GM18507 (cell line): ENCODE measurements around the gene TBC1D2.
"Not testable (repeated sequence)": the region's sequence is repeated elsewhere in the genome, so short reads cannot be mapped to it uniquely, and the experiment has no call there.

Experiments used
- DNase-seq: peaks from one replicate; pipeline ENCODE4 v3.0.0; 2011; ENCODE audit warnings: low read depth; ENCODE audit not compliant: insufficient read length; ENCODE audit errors: extremely low spot score
- FAIRE-seq: peaks from 2 replicates; lab custom pipeline; 2011; peaks lifted over from hg19 to GRCh38; lab: Jason Lieb, UNC

TBC1D2 gene

DNA sequence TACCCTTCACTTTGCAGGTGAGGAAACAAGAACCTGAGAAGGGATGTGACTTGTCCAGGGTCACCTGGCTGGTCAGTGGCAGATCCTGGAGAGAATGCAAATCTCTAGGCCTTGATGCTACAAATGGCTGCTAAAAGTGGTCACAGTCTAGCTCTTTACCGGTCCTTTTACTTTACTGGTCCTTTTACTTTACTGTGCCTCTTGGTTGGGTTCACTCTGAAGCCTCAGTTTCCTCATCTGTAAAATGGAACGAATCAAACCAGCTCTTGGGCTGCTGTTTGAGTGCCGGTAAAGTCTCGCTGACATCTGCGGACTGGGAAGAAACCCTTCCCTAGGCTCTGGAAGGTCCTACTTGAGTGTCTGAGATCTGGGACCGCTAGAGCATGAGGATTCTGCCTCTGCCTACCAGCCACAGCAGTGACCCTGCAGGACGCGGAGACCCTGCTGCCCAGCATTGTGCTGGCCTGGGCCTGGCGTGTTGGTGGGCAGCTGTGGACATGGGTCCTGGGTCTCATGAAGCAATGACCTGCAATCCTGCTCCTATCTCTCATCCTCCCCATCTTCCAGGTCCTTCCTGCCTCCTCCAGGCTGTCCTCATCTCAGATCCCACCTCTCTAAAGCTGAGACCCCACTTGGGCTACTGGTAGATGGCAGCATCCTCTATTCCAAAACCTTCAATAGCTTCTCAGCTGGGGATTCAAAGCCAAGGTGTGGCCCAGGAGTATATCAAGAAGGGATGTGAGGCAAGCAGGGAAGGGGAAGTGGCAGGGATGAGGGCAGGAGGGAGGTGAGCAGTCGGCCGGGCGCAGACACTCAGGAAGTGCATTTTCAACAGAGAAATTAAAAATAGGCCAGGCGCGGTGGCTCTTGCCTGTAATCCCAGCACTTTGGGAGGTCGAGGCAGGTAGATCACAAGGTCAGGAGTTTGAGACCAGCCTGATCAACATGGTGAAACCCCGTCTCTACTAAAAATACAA, 76.3 kb downstream of the TBC1D2 start:
- FAIRE-seq: no peak
- no peak for DNase-seq

DNA sequence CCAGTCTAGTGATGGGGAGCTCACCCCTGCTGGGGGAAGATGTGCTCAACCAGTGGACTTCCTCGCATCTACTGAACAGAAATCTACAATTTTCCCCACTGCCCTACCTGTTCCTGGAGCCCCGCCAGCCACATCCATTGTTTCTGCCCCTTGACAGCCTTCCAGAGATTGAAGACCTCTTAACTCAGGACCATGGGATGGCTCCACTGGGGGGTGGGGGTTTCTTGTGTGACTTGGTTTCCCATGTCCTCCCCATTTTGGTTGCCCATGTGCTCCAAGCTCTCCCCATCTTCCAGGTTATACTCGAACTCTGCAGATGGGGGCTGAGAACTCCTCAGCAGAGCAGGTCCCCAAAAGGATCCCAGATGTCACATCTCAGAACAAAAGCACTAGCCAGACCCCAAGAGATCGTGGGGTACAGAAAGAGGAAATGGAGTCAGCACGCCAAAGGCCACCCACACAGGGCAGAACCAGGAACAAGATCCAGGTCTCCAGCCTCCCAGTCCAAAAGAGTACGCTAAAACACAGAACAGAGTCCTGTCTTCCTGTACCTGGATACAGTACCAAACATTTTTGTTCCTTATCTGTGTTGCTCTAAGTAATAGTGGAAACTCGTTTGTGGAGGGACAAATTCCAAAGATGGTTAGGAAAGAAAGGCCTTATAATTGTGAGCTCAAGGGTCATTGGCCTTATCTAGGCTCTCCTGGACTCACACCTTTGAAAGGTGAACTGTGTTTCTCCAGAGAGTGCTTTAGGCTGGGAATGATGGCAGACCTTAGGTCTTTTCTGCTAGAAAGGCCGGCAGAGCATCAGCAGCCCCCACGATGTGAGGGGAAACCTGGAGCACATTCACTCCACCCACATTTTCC, 78.8 kb downstream of the TBC1D2 start:
- no peak for DNase-seq
- no peak for FAIRE-seq

DNA sequence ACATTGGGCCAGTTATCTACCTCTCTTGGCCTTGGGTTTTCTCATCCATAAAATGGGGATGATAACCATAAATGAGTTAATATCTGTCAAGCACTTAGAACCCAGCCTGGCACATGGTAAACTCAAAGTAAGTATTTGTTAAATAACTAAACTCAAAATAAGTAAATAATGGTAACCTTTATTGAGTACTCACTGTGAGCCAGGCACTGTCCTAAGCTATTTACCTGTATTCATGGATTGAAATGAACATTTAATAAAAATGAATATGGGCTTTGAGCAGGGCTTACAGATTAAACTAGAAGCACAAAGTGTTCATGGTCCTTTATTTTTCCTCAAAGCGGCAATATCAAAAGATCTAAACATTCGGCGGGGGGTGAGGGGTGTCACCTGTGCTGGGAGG, 79.7 kb downstream of the TBC1D2 start:
- no peak for FAIRE-seq

DNA sequence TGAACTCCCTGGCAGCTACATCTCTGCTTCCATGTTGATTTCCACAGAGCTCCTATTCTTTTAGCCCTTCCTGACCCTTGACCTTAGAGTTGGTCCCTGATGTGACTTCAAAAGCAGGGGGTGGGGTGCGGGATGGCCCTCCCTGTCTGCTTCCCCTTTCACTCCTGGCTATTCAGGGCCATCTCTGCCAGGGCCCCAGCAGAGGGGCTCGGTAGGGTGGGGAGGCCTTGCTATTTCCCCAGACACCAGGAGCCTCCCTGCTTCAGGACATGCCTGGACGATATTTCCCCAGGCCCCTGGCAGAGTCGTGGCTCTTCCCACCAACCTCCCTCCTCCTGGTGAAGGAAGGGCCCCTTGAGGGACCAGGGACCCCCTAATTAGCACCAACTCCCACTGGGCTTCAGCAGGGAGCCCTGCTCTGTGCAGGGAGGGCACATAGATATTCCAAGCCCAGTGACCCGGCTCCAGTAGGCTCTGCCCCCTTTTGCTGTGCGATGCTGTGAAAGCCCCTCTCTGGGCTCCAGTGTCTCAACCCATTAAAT, 80.3 kb downstream of the TBC1D2 start:
- FAIRE-seq (no peak), DNase-seq (no peak)

More for the DNA sequence above, 79.7 kb downstream of the TBC1D2 start:
- no peak for DNase-seq

DNA sequence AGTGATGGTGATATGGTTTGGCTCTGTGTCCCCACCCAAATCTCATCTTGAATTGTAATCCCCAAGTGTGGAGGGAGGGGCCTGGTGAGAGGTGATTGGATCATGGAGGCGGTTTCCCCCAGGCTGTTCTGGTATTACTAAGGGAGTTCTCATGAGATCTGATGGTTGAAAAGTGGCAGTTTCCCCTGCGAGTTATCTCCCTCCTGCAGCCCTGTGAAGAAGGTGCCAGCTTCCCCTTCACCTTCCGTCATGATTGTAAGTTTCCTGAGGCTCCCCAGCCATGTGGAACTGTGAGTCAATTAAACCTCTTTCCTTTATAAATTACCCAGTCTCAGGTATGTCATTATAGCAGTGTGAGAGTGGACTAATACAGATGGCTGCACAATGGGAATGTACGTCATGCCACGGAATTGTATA, 80.9 kb downstream of the TBC1D2 start:
- not testable (repeated sequence) for FAIRE-seq

DNA sequence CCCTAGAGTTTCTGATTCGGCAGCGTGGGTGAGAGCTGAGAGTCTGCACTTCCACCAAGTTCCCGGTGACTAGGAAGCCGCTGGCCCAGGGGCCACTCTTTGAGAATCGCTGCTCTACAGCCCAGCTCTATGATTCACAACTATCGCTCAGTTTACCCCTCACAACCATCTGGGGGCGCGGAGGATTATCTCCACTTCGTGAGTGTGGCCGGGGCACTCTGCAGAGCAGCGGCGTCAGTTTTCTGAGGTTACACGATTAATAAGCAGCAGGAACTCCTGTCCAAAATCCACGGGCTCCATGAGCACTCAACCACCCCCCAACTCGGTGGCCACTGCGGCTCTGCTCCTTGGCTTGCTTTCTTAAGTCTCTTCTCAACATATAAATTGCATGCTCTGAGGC, 82.3 kb downstream of the TBC1D2 start:
- no peak for FAIRE-seq
- no peak for DNase-seq

More for the DNA sequence above, 80.9 kb downstream of the TBC1D2 start:
- not testable (repeated sequence) for DNase-seq

DNA sequence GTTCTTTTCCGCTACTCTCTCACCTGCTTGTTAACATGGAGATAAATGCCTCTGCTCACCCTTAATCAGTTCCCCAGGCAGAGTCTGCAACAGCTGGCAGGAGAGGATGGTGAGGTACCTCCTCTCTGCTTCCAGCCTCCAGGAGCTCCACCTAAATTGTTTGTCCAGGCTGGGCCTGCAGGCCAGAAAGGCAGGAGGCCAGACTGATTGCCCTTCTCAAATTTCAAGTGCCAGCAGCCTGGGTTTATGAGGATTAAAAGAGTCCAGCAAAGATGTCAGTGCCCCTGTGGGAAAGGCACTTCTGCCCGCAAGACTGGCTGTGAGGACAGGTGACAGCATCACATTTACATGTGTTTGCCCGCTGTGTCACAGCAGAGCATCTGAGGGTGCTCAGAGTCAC, 82.8 kb downstream of the TBC1D2 start:
- DNase-seq: no peak
- no peak for FAIRE-seq

DNA sequence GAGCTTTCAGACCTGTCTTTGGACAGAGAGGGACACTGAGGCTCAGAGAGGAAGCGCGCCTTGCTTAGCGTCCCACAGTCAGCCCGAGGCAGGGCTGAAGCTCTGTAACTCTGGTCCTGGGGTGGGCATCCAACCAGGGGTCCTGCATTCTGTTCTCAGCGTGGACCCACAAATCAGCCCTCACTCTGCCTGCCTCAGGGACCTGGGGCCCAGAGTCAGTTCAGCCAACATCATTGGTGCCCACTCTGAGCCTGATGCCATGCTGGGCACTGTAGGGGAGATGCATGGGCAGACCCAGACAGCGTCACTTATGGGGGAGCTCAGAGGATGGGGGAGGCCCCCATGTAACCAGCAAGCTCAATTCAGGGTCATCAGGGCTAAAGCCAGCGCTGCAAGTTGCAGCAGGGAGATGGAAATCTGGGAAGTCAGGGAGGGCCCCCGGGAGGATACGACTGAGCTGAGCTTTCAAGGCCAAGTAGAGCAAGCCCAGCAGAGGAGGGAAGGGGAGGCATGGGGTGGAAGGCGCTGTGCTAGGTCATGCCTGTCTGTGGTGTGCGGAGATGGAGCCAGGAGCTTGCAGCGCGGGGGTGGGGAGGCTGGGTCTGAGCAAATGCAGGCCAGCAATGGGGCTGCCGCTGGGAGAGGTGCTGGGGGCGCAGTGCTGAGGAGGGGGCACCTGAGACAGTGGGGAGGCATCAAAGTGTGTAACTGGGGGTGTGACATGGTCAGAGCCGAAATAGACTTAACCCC, 84.1 kb downstream of the TBC1D2 start:
- no peak for DNase-seq
- FAIRE-seq: no peak

DNA sequence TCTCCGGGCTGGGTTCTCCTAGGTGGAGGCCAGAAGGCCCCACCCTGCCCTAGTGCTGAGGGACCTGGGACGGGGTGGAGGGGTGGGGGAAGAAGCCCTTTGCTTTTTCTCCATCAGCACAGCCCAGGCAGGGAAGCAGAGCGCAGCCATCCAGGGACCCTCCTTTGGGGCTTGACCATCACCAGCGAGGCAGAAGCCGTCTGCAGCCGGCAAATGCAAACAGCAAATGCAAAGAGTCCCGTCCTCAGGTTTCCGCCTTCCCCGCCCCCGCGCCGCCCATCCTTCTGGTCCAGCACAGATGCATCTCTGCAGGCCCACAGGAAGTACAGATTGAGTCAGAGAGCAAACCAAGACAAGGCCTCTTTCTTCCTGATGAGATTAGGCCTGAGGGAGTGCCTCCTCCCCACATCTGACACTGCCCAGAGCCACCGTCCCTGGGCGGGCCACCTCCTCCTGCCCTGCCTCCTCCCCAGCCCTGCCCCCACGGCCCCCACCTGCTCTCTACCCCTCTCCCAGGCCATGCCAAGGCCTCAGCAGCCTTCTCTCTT, 86.4 kb downstream of the TBC1D2 start:
- DNase-seq: peak; percentile 91
- FAIRE-seq: peak; percentile 92

DNA sequence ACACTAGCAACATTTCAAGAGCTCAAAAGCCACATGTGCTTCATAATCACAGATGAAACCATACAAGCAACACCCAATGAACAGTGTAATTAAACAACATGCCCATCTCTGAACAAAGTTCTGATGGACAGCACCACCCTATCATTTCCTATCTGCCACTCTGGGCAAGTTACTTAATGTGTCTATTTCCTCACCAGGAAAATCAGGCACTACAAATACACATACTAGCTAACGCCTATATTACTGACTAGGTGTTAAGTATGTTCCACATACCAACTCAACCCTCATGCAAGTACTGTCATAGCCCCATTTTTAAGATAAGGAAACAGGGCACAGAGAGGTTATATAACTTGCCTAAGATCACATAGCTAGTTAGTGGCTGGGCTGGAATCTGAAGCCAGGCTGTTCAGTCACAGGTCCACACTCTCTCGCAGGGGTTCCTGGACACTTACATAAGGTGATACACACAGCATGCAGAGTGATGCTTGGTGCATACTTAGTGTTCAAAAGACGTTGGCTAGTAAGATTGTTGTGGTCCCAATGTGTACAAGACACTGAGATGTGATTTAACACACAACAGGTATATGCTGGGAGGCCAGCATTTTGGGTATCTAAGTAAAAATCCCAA, 87.2 kb downstream of the TBC1D2 start:
- no peak for FAIRE-seq
- DNase-seq: no peak

DNA sequence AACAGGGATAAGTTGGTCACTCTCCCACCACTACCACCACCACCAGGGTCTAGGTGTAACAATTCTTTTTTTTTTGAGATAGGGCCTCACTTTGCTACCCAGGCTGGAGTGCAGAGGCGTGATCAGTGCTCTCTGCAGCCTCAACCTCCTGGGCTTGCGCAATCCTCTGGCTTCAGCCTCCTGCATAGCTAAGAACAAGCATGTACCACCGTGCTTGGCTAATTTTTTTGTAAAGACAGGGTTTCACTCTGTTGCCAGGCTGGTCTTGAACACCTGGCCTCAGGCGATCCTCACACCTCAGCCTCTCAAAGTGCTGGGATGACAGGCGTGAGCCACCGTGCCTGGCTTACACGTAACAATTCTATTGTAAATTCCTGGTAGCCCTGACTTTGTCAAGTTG, 90.5 kb downstream of the TBC1D2 start:
- DNase-seq: no peak
- FAIRE-seq: no peak

DNA sequence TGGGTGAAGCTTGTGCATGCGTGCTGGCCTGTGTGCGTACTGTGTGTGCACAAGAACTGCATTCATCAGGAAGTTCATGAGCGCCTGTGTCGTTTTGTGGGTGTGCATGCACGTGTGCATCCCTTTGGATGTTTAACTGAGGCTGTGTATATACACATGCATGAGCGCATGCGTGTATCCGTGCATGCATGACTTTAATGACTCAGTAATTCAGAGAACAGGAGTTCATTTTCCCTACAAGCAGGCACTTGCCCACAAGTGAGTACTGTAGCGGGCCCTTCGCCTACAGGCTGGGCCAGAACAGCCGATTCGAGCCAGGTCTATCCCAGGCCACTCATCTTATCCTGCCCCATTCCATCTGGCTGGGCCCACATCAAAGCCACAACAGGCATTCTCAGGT, 92.8 kb downstream of the TBC1D2 start:
- no peak for DNase-seq
- FAIRE-seq: no peak

DNA sequence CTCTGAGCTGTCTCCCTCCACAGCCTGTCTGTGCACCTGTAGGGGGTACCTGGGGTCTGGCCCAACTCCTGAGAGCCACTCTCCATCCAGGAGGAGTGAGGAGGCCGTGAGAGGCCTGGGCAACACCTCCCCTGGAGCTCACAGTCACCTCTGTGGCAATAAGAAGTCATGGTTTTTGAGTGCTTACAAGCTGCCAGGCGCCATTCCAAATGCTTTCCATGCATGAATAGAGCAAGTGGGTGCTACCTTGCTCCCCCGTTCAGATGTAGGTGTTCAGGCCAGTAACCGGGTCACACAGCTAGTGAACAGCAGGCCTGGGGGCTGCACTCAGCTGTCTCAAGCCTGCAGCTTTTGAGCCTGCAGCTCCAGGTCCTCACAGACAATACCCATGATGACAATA, 93.6 kb downstream of the TBC1D2 start:
- no peak for FAIRE-seq

DNA sequence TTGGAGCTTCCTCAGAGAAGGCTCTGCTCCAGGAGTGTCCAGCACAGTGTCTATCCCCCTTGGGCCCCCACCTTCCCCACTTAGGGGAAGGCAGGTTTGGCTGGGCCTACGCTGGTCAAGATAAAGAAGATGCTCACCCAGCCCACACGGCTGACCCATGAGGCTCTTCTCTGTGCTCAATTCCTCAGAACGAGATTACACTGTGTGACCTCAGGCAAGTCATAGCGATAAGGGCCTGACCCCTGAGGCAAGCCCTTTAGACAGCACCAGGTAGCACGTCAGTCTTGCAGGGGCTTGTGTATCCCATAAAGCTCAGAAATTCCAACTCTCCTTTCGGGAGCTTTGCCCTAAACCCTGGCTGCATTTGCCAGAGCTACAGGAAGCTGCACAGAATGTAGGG, 95.7 kb downstream of the TBC1D2 start:
- FAIRE-seq: no peak
- DNase-seq: no peak

More for the DNA sequence above, 93.6 kb downstream of the TBC1D2 start:
- DNase-seq: no peak

DNA sequence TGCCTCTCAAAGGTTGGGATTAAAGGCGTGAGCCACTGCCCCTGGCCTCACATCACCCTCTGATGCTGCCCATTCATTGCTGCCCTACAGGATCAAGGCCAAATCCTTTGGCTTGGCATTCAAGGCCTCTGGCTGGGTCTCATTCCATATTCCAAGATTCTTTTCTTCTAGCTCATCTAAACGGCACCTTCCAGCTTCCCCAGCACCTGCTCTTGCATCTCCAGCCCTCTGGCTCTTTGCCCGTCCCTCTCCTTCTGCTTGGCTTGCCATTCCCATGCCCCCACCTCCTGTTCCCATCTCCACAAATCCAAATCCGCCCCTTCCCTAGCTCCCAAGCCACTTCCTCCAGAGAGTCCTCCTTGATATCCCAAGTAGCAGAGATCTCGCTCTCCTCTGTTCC, 96.1 kb downstream of the TBC1D2 start:
- FAIRE-seq (no peak), DNase-seq (no peak)

DNA sequence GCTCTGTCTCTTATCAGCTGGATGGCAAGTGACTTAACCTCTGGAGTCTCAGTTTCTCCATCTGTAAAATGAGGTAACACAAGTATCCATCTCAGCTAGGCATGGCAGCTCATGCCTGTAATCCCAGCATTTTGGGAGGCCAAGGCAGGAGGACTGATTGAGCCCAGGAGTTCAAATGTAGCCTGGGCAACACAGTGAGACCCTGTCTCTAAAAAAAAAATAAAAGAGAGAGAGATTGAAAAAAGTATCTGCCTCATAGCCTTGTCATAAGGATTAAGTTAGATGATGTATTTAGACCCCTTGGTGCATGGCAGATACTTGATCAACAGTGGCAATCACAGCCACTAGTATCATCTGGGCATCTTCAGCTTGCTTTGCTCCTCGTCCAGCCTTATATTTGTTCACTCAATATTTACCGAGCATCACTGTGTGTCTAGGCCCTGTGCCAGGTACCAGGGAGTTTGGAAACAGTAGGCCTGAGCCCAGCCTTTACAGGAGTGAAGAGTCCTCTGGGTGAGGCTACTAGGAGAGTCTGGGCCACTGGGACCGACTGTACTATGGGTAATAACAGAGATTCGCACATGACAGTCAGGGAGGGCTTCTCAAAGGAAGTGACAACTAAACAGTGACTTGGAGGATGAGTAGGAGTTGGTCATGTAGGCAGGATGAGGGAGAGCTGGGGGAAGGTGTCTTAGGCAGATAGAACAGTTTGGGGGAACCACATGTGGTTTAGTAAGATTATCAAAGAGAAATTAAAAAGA, 97.2 kb downstream of the TBC1D2 start:
- no peak for FAIRE-seq
- DNase-seq: no peak

DNA sequence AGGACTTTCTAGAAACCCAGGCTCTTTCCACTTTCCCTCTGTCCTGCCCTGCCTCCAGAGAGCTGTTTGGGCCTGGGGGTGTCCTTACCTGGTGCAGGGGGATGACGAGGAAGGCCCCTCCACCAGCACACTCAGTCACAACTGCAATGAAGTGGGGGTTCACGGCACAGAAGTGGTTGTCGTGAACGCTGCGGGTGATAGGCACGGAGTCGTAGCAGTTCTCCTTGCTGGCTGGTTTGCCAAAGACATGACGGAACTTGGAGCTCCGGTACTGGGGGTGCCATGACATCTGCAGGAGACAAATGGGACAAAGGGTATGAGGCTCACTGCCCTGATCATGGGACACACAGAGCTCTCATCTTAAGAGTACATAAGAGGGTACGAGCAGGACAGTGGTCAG, 98.1 kb downstream of the TBC1D2 start:
- FAIRE-seq (no peak), DNase-seq (no peak)

DNA sequence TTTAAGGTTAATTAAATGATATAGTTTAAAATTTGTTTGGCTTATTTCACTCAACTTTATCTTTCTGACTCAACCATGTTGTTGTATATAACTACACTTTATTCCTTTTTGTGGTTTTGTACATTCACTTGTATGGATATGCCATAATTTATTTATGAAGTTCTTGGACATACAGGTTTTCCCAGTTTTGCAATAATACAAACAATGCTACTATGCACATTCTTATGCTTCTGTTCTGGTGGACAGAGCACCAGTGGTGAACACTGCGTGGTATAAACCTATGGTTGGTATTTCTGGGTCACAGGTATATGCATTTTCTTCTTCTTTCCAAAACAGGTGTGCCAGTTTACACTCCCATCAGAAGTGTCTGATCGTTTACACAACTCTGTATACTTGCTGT, 100.8 kb downstream of the TBC1D2 start:
- FAIRE-seq: no peak
- DNase-seq: no peak
